ENCODE data around the gene KCNH6.
A peak's percentile ranks its signal among the peaks of the same experiment; 100 is the strongest.

KCNH6 gene, protein sequence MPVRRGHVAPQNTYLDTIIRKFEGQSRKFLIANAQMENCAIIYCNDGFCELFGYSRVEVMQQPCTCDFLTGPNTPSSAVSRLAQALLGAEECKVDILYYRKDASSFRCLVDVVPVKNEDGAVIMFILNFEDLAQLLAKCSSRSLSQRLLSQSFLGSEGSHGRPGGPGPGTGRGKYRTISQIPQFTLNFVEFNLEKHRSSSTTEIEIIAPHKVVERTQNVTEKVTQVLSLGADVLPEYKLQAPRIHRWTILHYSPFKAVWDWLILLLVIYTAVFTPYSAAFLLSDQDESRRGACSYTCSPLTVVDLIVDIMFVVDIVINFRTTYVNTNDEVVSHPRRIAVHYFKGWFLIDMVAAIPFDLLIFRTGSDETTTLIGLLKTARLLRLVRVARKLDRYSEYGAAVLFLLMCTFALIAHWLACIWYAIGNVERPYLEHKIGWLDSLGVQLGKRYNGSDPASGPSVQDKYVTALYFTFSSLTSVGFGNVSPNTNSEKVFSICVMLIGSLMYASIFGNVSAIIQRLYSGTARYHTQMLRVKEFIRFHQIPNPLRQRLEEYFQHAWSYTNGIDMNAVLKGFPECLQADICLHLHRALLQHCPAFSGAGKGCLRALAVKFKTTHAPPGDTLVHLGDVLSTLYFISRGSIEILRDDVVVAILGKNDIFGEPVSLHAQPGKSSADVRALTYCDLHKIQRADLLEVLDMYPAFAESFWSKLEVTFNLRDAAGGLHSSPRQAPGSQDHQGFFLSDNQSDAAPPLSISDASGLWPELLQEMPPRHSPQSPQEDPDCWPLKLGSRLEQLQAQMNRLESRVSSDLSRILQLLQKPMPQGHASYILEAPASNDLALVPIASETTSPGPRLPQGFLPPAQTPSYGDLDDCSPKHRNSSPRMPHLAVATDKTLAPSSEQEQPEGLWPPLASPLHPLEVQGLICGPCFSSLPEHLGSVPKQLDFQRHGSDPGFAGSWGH

DNA sequence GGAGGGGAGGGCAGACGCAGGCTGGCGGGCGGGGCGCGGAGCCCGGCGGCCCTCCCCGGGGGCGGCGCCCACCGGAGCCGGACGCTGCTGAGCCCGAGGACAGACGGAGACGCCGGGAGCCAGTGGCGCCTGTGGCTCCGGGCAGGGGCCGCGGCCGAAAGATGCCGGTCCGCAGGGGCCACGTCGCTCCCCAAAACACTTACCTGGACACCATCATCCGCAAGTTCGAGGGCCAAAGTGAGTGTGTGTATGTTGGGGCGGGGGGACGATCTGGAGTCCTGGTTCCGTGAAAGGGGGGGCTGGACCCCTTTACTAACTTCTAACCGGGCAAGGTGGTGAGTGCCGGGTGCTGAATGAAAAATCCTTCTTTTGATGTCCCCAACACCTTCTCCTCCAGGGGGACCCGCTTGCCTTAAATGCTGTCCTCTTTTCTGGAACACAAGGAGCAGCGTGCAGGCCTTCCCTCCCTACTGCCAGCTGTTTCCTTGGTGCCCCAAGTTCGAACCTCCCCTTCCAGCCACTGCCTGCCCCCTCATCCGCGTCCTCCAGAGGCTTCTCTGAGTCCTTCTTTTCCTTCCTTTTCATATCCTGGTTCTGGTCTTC lies at the start of gene KCNH6:
KCNH6 (plus strand) TSS at position 106 of the 603 bp plus-strand sequence; CDS start at position 162, 56 bp downstream.
- DNase-seq, result no peak

DNA sequence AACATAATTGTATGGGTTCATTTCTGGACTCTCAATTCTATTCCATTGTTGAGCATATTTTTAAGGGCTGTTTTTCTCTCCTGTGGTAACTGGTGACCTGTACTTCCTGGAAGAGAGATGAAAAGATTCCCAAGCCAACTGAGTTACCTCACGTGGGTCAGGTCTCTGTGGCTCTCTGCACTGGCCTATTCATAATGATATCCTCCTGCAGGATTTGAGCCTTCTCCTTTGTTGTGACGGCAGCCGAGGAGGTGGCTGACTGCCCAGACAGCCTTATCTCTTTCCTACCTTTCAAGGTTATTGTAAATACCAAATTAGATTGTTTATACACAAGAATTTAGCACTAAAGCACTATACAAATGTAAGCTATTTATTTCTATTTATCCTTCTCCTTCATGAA lies 49.0 kb upstream of the KCNH6 start:
- peak; percentile 14 for DNase-seq

DNA sequence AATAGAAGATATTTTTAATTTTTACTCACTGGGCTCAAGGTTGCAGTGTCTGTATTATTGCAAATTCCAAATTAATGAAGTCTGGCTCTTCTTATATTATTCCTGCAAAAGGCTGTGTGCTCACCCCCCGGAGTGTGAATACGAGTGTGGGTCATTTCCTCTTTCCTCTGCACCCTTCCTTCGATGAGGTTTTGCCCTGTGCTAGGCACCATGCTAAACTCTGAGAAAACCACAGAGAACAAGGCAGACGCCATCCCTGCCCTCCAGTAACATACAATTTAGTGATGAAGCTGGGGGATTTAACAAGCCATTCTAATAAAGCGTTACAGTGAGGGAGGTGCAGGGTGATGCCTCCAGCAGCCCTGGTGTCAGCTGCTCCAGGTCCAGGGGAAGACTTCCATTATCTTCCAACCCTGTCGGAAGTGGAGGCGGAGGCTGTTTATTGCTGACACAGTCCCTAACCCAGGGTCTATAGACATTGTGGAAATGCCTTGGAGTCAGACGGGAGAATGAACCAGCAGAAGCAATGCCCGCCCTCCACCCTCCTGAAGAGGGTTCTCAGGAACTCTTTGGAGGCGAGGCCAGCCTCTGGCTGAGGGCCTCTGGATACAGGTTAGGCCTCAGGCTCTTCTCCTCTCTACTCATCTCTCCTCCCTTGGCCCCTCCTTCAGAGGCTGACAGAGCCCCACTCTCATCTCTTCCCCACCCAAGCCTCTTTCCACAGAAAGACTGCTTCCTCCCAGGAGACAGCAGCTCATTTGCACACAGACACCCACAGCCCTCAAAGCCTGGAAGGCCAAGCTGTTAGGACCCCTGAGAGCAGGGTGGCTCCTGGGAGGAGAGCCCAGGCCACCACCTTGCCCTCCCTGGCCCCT lies 48.3 kb upstream of the KCNH6 start:
- no peak for DNase-seq

DNA sequence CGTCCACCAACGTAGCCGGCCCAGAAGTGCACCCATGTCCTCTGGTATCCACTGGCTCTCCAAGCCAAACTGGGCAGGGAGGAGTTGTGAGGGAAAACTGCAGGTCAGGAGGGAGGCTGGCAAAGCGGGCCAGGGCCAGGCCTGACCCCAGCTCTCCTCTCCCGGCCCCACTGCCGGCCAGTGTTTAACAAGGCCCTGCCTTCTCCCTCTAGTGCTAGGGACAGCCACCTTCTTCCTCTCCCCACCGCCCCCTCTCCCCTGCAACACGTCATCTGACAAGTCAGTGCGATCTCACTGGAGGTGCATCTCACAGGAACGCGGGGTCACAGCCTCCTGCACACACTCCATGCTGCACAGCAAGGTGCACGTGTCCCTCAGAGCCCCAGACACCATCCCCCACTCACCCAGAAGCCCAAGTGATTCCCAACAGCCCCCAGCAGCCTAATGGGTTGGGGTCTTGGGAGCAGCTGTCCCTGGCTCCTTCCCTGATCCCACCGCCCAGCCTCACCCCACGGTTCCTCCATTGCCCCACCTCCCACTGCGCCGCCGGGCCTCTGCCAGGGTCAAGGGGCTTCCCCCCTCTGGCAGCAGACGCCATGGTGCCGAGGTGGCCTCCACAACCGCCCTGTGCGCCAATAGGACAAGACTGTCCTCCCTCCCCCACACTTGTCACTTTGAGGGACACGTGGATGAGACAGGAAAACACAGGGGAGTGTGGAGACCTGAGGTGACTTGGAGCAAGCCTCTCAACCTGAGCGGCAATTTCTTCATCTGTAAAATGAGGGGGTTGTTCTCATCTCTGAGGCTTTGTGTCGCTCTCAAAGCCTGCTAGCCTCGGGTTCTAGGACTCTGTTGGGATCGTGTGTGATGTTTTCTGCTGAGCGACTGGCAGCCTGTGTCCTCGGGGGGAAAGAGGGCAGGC lies 47.4 kb upstream of the KCNH6 start:
- no peak for DNase-seq

DNA sequence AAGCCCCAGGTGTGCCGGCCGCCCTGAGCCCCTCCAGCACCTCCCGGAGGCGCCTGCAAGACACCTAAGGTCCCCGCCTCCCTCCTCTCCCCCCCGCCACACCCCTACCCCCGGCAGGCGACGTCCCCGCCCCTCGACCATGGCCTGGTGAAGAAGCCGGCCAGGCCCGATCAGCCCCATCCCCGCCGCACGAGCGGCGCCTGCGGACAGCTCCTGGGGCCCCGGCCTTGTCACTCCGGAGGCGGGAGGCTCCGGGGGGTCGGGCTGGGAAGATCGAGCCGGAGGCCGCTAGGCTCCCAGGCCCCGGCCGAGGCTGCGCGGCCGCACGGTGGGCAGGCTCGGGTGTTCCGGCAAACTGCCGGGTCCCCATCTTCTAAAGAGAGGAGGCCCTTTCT lies 46.7 kb upstream of the KCNH6 start:
- DNase-seq, result no peak

DNA sequence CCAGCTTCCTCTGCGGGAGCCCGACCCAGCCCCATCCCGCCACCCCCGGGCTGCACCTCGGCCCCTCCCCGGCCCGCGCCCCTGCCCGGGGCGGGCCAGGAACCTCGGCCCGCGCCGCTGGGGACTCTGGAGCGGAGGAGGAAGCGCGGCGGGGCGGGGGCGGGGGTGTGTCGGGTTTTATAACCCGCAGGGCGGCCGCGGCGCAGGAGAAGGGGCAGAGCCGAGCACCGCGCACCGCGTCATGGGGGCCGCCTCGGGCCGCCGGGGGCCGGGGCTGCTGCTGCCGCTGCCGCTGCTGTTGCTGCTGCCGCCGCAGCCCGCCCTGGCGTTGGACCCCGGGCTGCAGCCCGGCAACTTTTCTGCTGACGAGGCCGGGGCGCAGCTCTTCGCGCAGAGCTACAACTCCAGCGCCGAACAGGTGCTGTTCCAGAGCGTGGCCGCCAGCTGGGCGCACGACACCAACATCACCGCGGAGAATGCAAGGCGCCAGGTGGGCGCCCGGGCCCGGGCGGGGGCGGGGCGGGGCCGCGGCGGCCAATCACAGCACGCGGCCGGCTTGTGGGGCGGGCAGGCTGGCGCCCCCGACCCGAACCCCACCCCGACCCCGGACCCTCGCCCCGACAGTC lies 46.2 kb upstream of the KCNH6 start, which contains the start of gene ACE:
ACE (plus strand) TSS at position 208 of the 626 bp plus-strand sequence; CDS start at position 242, 34 bp downstream.
- peak; percentile 80 for DNase-seq

DNA sequence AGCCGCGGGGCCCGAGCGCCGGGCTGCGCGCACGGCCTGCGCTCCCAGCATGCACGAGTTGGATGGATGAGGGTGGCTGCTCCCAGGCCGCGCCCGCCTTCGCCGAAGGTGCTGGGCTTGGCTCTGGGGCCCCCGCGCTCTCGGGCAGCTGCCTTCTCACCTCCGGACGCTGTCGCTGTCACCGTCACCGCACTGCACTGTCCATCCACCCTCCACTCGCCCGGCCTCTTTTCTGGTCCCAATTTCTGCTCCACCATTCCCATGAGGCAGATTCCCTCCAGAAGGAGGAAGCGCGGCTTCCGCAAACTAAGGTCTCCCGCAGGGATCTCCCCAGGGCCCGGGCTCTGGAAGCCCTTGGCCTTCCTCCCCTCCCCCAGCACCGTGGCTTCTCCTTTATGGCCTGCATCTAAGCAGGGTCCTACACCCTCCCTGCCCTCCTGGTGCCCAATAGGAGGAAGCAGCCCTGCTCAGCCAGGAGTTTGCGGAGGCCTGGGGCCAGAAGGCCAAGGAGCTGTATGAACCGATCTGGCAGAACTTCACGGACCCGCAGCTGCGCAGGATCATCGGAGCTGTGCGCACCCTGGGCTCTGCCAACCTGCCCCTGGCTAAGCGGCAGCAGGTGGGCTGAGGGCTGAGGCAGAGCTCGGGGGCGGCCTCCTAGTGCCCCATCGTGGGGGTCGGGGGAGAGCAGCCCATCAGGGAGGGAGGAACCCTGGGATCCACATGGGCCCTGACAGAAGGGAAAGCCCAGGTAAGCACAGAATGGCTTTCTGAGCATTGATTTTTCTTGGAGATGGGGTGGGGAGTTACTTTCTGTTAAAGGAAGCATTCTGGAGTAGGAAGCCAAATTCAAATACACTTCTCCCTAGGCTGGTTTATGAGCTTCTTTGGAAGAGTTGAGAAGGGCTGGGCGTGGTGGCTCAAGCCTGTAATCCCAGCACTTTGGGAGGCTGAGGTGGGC lies 45.4 kb upstream of the KCNH6 start:
- DNase-seq, result no peak

DNA sequence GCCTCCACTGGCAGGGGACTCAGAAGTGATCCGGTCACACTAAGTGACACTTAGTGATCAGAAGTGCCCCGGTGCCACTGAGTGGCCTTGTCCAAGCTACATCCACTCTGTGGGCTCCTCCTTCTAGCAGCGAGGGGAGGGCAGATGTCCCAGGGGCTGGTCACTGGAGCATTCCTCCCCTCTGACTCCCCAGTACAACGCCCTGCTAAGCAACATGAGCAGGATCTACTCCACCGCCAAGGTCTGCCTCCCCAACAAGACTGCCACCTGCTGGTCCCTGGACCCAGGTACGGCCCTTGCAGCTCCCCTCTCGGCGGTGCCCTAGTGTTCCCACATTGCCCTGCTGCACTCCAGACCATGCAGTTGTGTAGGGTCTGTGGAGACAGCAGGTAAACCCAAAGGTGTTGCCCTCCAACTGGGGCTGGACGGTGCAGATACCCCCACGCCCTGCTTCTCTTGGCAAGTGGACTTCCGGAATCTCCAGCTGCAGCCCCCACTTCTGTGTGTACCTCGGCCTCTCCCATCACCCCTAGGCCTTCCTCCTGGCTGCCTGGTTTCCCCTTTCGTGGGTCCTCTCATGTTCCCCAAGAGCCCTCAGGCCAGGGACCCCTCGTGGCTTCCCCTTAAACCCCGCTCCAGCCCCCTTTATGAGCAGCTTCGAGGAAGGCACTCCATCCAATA lies 44.2 kb upstream of the KCNH6 start:
- peak; percentile 54 for DNase-seq

DNA sequence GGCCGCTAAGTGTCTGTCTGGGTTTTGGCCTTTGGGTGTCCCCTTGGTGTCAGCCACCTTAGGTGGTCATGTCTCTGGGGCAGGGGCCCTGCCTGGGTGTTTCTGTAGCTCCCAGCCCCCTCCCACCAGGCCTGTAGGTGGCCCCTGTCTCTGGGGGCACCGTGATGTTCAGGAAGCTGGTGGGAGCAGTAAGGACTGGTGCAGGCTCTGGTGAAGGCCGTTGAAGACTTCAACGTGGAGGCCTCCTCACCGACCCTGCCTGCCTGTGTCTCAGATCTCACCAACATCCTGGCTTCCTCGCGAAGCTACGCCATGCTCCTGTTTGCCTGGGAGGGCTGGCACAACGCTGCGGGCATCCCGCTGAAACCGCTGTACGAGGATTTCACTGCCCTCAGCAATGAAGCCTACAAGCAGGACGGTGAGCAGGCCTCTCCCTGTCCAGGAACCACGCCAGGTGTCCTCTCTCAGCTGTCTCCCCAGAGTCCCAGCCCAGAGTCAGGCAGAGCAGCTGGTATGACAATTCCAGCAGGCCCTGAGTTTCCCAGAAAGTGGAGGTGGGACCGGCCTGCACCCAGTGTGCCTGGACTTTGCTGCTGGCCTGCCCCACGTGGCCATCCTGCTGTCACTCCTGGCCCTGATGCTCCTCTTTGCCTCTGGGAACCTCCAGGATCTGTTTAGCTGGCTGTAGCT lies 43.5 kb upstream of the KCNH6 start:
- DNase-seq, result no peak

DNA sequence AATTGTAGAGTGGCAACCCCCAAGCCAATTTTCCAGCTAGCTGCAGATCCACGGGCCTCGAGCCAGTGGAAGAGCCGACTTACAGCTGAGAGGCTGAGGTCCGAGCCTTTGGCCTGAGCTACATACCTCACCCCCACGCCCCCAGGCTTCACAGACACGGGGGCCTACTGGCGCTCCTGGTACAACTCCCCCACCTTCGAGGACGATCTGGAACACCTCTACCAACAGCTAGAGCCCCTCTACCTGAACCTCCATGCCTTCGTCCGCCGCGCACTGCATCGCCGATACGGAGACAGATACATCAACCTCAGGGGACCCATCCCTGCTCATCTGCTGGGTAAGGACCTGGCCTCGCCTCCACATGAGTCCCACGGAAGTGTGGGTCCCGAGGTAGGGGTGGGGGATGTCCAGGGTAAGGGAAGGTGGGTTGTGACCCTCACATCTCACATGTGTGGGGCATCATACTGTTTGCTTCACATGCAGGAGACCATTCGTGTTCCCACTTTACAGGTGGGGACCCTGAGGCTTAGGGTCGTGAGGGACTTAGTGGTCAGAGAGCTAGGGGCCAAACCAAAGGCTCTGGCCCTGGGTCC lies 42.9 kb upstream of the KCNH6 start:
- no peak for DNase-seq

DNA sequence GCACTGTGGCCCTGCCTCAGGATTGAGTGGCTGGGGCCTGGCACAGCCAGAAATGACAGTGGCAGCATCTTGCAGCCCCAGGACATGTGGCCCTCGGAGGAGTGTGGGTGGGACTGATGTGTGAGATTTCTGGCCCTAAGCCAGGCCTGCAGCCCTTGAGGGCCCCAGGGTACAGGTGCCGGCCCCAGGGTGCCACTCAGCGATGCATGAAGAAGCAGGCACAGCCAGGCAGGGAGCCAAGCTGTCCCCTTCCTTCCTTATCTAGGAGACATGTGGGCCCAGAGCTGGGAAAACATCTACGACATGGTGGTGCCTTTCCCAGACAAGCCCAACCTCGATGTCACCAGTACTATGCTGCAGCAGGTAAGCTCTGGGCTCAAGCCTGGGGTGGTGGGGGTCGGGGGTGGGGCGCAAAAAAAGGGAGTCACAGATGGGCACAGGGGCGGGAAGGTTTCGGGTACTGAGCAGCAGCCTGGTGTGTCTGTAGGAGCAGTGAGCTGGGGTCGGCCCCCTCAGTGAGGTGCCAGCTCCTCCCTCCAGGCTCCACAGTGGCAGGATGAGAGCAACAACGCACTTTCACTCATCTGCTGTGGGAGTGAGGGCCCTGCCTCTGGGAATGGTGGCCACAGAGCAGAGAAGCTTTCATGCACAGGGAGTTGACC lies 42.2 kb upstream of the KCNH6 start:
- DNase-seq, result peak; percentile 46

DNA sequence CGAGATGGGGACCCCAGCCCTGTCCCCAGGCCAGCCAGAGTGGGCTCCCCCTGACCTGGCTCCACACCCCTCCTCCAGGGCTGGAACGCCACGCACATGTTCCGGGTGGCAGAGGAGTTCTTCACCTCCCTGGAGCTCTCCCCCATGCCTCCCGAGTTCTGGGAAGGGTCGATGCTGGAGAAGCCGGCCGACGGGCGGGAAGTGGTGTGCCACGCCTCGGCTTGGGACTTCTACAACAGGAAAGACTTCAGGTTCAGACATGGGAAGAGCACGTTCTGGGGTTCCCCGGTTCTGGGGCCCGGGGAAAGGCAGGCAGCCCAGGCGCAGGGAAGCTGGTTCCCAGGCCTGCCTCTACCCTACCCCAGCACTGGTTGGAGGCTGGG lies 41.7 kb upstream of the KCNH6 start:
- no peak for DNase-seq

DNA sequence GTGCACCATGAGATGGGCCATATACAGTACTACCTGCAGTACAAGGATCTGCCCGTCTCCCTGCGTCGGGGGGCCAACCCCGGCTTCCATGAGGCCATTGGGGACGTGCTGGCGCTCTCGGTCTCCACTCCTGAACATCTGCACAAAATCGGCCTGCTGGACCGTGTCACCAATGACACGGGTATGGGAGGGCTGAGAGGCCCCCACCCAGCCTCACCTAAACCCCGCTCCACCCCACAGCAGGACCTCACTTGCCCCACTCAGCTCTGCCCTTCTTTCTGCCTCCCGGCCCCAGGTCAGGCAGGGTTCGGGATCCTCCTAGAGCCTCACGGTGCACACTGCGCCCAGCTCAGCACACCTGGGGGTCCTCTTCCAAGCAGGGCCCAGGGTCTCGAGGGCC lies 40.6 kb upstream of the KCNH6 start:
- DNase-seq, result no peak

DNA sequence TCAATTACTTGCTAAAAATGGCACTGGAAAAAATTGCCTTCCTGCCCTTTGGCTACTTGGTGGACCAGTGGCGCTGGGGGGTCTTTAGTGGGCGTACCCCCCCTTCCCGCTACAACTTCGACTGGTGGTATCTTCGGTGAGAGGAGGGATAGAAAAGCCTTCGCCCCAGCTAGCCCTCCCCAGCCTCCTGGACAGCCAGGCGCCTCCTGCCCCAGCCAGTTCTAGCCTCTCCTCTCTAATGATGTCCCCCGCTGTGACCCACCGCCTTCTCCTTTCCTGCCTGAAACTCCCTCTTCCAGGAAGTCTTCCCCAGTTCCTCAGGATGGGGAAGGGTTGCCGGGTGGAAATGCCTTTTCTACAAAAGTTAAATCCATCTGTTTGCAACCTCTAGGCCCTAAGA lies 40.1 kb upstream of the KCNH6 start:
- DNase-seq, result no peak

DNA sequence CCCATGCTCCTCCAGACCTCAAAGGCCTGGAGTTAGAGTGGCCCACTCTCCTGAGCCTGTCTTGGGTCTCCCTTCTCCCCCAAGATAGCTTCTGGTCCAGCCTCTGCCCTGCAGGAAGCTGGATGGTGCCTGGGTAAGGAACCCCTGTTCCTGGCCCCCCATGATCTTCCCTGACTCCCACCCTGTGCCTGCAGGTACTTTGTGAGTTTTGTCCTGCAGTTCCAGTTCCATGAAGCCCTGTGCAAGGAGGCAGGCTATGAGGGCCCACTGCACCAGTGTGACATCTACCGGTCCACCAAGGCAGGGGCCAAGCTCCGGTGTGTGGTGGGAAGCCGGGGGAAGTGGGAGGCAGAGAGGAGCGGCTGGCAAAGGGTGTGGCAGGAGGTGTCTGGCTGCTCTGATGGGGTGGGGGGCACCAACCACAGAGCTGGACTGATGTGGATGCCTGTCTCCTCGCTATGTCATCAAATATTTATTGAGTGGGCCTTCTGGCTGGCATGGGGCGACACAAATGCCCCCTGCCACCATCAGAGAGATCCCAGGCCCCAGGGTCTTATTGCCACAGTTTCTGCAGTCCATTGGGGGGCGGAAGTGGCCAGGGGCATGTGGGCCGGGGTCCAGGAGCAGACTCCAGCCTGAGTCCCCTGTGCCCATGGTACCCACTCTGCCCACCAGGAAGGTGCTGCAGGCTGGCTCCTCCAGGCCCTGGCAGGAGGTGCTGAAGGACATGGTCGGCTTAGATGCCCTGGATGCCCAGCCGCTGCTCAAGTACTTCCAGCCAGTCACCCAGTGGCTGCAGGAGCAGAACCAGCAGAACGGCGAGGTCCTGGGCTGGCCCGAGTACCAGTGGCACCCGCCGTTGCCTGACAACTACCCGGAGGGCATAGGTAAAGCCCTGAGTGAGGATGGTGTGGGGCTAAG lies 39.2 kb upstream of the KCNH6 start:
- no peak for DNase-seq
